Neural progenitor cell (in vitro differentiated cells): ENCODE measurements around the gene ABHD17B. TPM values are rescaled to one million over a fixed set of nuclear protein-coding genes. Genes with fewer than 3 reads are reported as not detected.

Experiments
- DNase-seq: peaks from one replicate; pipeline ENCODE4 v3.0.0-alpha.2; 2016; ENCODE audit warnings: low spot score
- H2AFZ ChIP-seq: fragments of 200-600 bp; sonication (generic); replicated peaks from 2 replicates; pipeline ENCODE4 v1.6.1; 2016; ENCODE audit warnings: antibody characterized with exemption
- H3F3A ChIP-seq: fragments of 200-600 bp; sonication (generic); 2 replicates; pipeline ENCODE4 v1.6.1; 2016; ENCODE audit warnings: antibody characterized with exemption, low read depth
- H3K27ac ChIP-seq: fragments of 200-600 bp; sonication (generic); 2 replicates; pipeline ENCODE4 v1.5.1; 2016; ENCODE audit warnings: mild to moderate bottlenecking
- H3K27me3 ChIP-seq: fragments of 200-600 bp; sonication (generic); 2 replicates; pipeline ENCODE4 v1.6.1; 2016; ENCODE audit warnings: mild to moderate bottlenecking, moderate library complexity
- H3K36me3 ChIP-seq: fragments of 200-600 bp; sonication (generic); 2 replicates; pipeline ENCODE4 v1.5.1; 2016
- H3K4me1 ChIP-seq: fragments of 200-600 bp; sonication (generic); 2 replicates; pipeline ENCODE4 v1.6.1; 2016; ENCODE audit warnings: mixed run types
- H3K4me2 ChIP-seq: fragments of 200-600 bp; sonication (generic); 2 replicates; pipeline ENCODE4 v1.6.1; 2016
- H3K4me3 ChIP-seq: fragments of 200-600 bp; sonication (generic); 2 replicates; pipeline ENCODE4 v1.5.1; 2016
- H3K79me2 ChIP-seq: fragments of 200-600 bp; sonication (generic); 2 replicates; pipeline ENCODE4 v1.6.1; 2016; ENCODE audit warnings: low read depth
- H3K9ac ChIP-seq: fragments of 200-600 bp; sonication (generic); 2 replicates; pipeline ENCODE4 v1.6.1; 2016
- H3K9me3 ChIP-seq: fragments of 200-600 bp; sonication (generic); 2 replicates; pipeline ENCODE4 v1.5.1; 2016; ENCODE audit warnings: low read depth
- H4K20me1 ChIP-seq: fragments of 200-600 bp; sonication (generic); 2 replicates; pipeline ENCODE4 v1.6.1; 2016; ENCODE audit warnings: low read depth
- H3K27ac Mint-ChIP-seq: 3 replicates; pipeline ENCODE4 v1.8.0; 2021; ENCODE audit warnings: mixed read lengths
- H3K27me3 Mint-ChIP-seq: 2 replicates; pipeline ENCODE4 v1.8.0; 2022; ENCODE audit warnings: low read depth, mild to moderate bottlenecking, inconsistent platforms, moderate library complexity, mixed read lengths; ENCODE audit not compliant: insufficient read depth
- H3K36me3 Mint-ChIP-seq: 3 replicates; pipeline ENCODE4 v1.8.0; 2021; ENCODE audit warnings: mixed read lengths
- H3K4me1 Mint-ChIP-seq: 3 replicates; pipeline ENCODE4 v1.8.0; 2021; ENCODE audit warnings: mixed read lengths
- H3K4me3 Mint-ChIP-seq: 3 replicates; pipeline ENCODE4 v1.8.0; 2021; ENCODE audit warnings: mild to moderate bottlenecking, moderate library complexity, mixed read lengths
- H3K9me3 Mint-ChIP-seq: 3 replicates; pipeline ENCODE4 v1.8.0; 2020; ENCODE audit warnings: mixed read lengths
- EZH2 ChIP-seq: fragments of 200-600 bp; sonication (generic); IDR thresholded peaks from 2 replicates; pipeline ENCODE4 v1.6.1; 2017; ENCODE audit warnings: antibody characterized with exemption, mild to moderate bottlenecking, moderate library complexity
- EZH2phosphoT487 ChIP-seq: fragments of 200-600 bp; sonication (generic); IDR thresholded peaks from 2 replicates; pipeline ENCODE4 v1.6.1; 2017; ENCODE audit warnings: antibody characterized with exemption
- total RNA-seq: library from RNA; depleted of rRNA; stranded (reverse); fragments of >200 nt; gene quantifications from 2 replicates; pipeline ENCODE4 v1.2.3, GENCODE V29; 2015; ENCODE audit warnings: low replicate concordance
- TF ChIP-seq, protein P1 (sequence below): fragments of 200-600 bp; sonication (generic); IDR thresholded peaks from 2 replicates; pipeline ENCODE4 v1.5.1; 2017; ENCODE audit warnings: antibody characterized with exemption, mild to moderate bottlenecking

ABHD17B gene
- total RNA-seq, 1 donor from 2014 or later = 96.6 TPM

DNA sequence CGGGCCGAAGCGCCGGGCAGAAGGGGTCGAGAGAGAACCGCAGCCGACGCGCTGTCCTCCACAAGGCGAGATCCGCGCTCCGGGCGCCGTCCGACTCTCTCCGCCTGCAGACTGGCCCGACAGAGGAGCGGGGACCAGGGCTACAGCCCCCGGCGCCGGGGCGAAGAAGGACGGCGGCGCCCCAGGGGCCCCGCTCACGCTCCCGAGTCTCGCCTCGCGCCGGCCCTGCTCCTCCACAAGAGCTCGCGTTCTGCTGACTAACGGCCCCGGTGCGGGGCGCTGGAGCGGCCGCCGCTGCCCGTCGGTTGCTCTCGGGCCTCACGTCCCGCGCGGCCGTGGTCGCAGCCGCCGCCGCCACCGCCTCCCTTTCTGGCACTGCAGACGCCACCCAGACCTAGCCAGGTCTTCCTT lies 338 bp downstream of the ABHD17B start:
- no peak for TF ChIP-seq EZH2
- TF ChIP-seq, protein P1, sequence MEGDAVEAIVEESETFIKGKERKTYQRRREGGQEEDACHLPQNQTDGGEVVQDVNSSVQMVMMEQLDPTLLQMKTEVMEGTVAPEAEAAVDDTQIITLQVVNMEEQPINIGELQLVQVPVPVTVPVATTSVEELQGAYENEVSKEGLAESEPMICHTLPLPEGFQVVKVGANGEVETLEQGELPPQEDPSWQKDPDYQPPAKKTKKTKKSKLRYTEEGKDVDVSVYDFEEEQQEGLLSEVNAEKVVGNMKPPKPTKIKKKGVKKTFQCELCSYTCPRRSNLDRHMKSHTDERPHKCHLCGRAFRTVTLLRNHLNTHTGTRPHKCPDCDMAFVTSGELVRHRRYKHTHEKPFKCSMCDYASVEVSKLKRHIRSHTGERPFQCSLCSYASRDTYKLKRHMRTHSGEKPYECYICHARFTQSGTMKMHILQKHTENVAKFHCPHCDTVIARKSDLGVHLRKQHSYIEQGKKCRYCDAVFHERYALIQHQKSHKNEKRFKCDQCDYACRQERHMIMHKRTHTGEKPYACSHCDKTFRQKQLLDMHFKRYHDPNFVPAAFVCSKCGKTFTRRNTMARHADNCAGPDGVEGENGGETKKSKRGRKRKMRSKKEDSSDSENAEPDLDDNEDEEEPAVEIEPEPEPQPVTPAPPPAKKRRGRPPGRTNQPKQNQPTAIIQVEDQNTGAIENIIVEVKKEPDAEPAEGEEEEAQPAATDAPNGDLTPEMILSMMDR = peak; percentile 1
- DNase-seq = no peak
- peak overlapping the region; percentile 95 for H3K27ac ChIP-seq
- peak overlapping the region; percentile 96 for H3K4me2 ChIP-seq
- peaks cover 2% of the 10 kb centered on the region for H3K9me3 Mint-ChIP-seq
- H3K9ac ChIP-seq = peak overlapping the region; percentile 89
- peaks cover 35% of the 10 kb centered on the region for H3F3A ChIP-seq
- H3K36me3 ChIP-seq = peaks cover 6% of the 10 kb centered on the region
- peaks cover 9% of the 10 kb centered on the region for H3K27me3 Mint-ChIP-seq
- peak overlapping the region; percentile 92 for H3K4me3 ChIP-seq
- peaks cover 39% of the 10 kb centered on the region for H3K4me1 Mint-ChIP-seq
- H3K79me2 ChIP-seq = peaks cover 92% of the 10 kb centered on the region
- peak overlapping the region; percentile 100 for H3K27ac Mint-ChIP-seq
- no peak overlapping the region for H2AFZ ChIP-seq
- H3K4me3 Mint-ChIP-seq = peak overlapping the region; percentile 100
- no peaks in the 10 kb centered on the region for H3K9me3 ChIP-seq
- H3K36me3 Mint-ChIP-seq = peaks cover 10% of the 10 kb centered on the region
- peaks cover 22% of the 10 kb centered on the region for H3K4me1 ChIP-seq
- H3K27me3 ChIP-seq = no peaks in the 10 kb centered on the region
- peaks cover 42% of the 10 kb centered on the region for H4K20me1 ChIP-seq

DNA sequence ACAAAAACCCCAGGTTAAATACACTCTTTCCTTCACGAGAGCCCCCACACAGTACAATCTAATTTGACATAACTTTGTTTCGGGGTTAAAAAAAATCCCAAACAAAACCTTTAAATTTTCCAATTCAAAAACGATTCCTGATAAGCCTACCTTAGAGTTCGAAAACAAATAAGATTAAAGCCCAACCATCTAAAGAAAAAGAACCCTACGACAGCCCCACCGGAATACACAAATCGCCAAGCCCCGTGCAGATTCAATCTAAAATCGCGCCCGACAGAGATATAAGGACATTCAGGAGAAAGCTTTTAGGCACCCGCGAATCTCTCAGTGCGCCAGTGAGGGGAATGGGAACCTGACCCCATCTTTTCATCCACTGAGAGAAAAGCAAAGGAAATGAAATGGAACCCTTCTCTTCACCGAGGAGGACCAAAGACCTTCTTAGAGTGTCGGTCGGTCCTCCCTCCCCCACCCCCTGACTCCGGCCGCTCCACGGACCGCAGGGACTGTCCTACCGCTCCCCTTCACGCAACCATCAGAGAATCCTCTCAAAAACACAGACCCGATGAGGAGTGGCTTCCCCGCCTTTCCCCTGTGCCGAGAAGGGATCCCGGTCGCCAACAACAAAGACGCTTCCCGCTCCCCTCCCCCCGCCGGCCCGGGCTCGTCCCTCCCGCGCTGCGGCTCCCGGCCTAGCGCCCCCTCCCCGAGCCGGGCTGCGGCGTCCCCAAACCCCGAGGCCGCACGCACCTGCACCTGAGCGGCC lies 925 bp downstream of the ABHD17B start:
- H3K4me2 ChIP-seq = peak overlapping the region; percentile 96
- H3K9ac ChIP-seq = peak overlapping the region; percentile 89
- H3K4me3 ChIP-seq = peak overlapping the region; percentile 92
- peaks cover 35% of the 10 kb centered on the region for H3F3A ChIP-seq
- H3K9me3 Mint-ChIP-seq = peaks cover 2% of the 10 kb centered on the region
- H3K4me3 Mint-ChIP-seq = peak overlapping the region; percentile 100
- no peaks in the 10 kb centered on the region for H3K27me3 ChIP-seq
- TF ChIP-seq, protein P1 = peak; percentile 18
- TF ChIP-seq EZH2phosphoT487 = no peak
- H3K4me1 ChIP-seq = peaks cover 22% of the 10 kb centered on the region
- H3K27me3 Mint-ChIP-seq = peaks cover 9% of the 10 kb centered on the region
- H3K27ac ChIP-seq = peak overlapping the region; percentile 95
- H3K4me1 Mint-ChIP-seq = peaks cover 39% of the 10 kb centered on the region
- H3K79me2 ChIP-seq = peaks cover 92% of the 10 kb centered on the region
- peak overlapping the region; percentile 97 for H3K27ac Mint-ChIP-seq
- peak; percentile 86 for DNase-seq
- peaks cover 13% of the 10 kb centered on the region for H3K36me3 Mint-ChIP-seq
- H2AFZ ChIP-seq = peak overlapping the region; percentile 65
- H4K20me1 ChIP-seq = peaks cover 48% of the 10 kb centered on the region
- H3K36me3 ChIP-seq = peaks cover 11% of the 10 kb centered on the region
- H3K9me3 ChIP-seq = no peaks in the 10 kb centered on the region

DNA sequence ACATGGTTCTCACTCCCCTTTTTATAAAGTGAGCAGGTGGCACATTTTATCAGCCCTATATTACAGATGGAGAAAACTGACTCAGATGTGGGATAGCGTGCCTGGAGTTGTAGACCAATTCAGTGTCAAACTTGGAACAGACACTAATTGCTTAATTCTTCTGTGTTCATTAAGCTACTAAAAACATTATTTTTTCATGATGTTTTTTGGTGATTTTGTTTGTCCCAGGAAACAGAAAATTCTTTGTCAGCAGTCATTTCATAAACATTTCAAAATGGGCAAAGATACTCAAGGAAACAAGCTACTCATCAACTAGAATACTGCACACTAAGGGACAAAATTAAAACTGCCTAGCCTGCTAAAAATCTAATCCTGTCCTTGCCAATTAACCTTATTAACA lies 2.2 kb downstream of the ABHD17B start:
- Mint-ChIP-seq H3K27ac (peak overlapping the region; percentile 97), H3K27me3 (peaks cover 9% of the 10 kb centered on the region), H3K4me3 (peak overlapping the region; percentile 100), H3K36me3 (peaks cover 20% of the 10 kb centered on the region), H3K4me1 (peaks cover 39% of the 10 kb centered on the region), H3K9me3 (peaks cover 2% of the 10 kb centered on the region)
- H3K27me3 ChIP-seq = no peaks in the 10 kb centered on the region
- peak overlapping the region; percentile 89 for H3K9ac ChIP-seq
- peaks cover 60% of the 10 kb centered on the region for H4K20me1 ChIP-seq
- H3K27ac ChIP-seq = no peak overlapping the region
- H3K79me2 ChIP-seq = peaks cover 92% of the 10 kb centered on the region
- H3F3A ChIP-seq = peaks cover 43% of the 10 kb centered on the region
- H3K4me2 ChIP-seq = peak overlapping the region; percentile 96
- no peak for DNase-seq
- no peaks in the 10 kb centered on the region for H3K9me3 ChIP-seq
- peaks cover 30% of the 10 kb centered on the region for H3K4me1 ChIP-seq
- peaks cover 13% of the 10 kb centered on the region for H3K36me3 ChIP-seq
- H2AFZ ChIP-seq = no peak overlapping the region
- peak overlapping the region; percentile 92 for H3K4me3 ChIP-seq
- TF ChIP-seq, protein P1 = no peak
- TF ChIP-seq EZH2 (no peak), EZH2phosphoT487 (no peak)
